ENCODE data around the gene REEP5. TPM values are rescaled to one million over a fixed set of nuclear protein-coding genes. Genes with fewer than 3 reads are reported as not detected.

REEP5 gene
- total and polyA plus RNA-seq, 9 of the 15 experiments (the other 6 are each of a cell fraction or from before 2014, with no cell fraction given): 14.7 to 102 (median 36.0) TPM

GRCh38 chr5:112914584-112914983 is 7.4 kb downstream of the REEP5 start (continued):
- TF ChIP-seq ARNT (IDR thresholded peaks at IDR 0.05) (no peak), ZBTB26 (CRISPR knock-in tag; IDR thresholded peaks at IDR 0.05) (no peak), RAD51 (IDR thresholded peaks at IDR 0.05; ENCODE audit: borderline replicate concordance, low read depth) (no peak), PCBP2 (IDR thresholded peaks at IDR 0.05; ENCODE audit: low read depth, low read length, poor library complexity, severe bottlenecking) (no peak), RNF219 (CRISPR knock-in tag; IDR thresholded peaks at IDR 0.05) (no peak), MEIS2 (IDR thresholded peaks at IDR 0.05; ENCODE audit: partially characterized antibody) (no peak), NR4A1 (CRISPR knock-in tag; IDR thresholded peaks at IDR 0.05) (no peak), NR4A1 (tag; IDR thresholded peaks at IDR 0.05) (no peak), POLR2H (tag; IDR thresholded peaks at IDR 0.05; ENCODE audit: low read depth) (no peak), MEF2D (tag; conservative IDR thresholded peaks at IDR 0.05; ENCODE audit: low read depth) (peak; percentile 82; the same call in 1 of the 2 replicates), TOE1 (IDR thresholded peaks at IDR 0.05; ENCODE audit: borderline replicate concordance) (no peak), TOE1 (CRISPR knock-in tag; IDR thresholded peaks at IDR 0.05; ENCODE audit: borderline replicate concordance, low read depth) (no peak), TAL1 (IDR thresholded peaks at IDR 0.05) (no peak), TGIF2 (CRISPR knock-in tag; IDR thresholded peaks at IDR 0.05) (no peak), CAMTA2 (CRISPR knock-in tag; conservative IDR thresholded peaks at IDR 0.05) (no peak), BRD4 (IDR thresholded peaks at IDR 0.05) (no peak), AFF4 (CRISPR knock-in tag; IDR thresholded peaks at IDR 0.05) (no peak), CREBBP (IDR thresholded peaks at IDR 0.05; ENCODE audit: low read depth, low read length) (no peak), ASH1L (IDR thresholded peaks at IDR 0.05; ENCODE audit: borderline replicate concordance, low read depth, partially characterized antibody) (no peak), ZNF668 (CRISPR knock-in tag; IDR thresholded peaks at IDR 0.05) (no peak), CREB3L1 (IDR thresholded peaks at IDR 0.05; ENCODE audit: borderline replicate concordance, low read depth) (no peak), GATA2 (CRISPR knock-in tag; IDR thresholded peaks at IDR 0.05) (0 out of 2 replicates have a peak, but pooled peaks have one; percentile 18)
